HG03342 (cell line): Measurements from ENCODE around the gene UGT1A5.
"Not testable (repeated sequence)": the region's sequence is repeated elsewhere in the genome, so short reads cannot be mapped to it uniquely, and the experiment has no call there.

Source experiments
- ATAC-seq: cut with Tn5 transposase; IDR thresholded peaks from one replicate; pipeline ENCODE4 v1.9.1; 2021; ENCODE audit warnings: mild to moderate bottlenecking, moderate library complexity; ENCODE audit not compliant: unreplicated experiment

Gene UGT1A5

GRCh38 chr2:233692648-233693047 lies 20.1 kb upstream of the UGT1A5 start, which contains the start of gene UGT1A6:
UGT1A6 (plus strand) TSS chr2:233692890; CDS start chr2:233693005, 115 bp downstream.
- no peak for ATAC-seq

- ATAC-seq: no peak
These were observed 18.7 kb upstream of the UGT1A5 start for GRCh38 chr2:233693963-233694362.

- ATAC-seq: no peak
These were observed 14.0 kb upstream of the UGT1A5 start for GRCh38 chr2:233698740-233699139.

- no peak for ATAC-seq
These were observed 13.2 kb upstream of the UGT1A5 start for GRCh38 chr2:233699424-233700027.

- ATAC-seq: no peak
These were observed 12.6 kb upstream of the UGT1A5 start for GRCh38 chr2:233700028-233700635.

DNA sequence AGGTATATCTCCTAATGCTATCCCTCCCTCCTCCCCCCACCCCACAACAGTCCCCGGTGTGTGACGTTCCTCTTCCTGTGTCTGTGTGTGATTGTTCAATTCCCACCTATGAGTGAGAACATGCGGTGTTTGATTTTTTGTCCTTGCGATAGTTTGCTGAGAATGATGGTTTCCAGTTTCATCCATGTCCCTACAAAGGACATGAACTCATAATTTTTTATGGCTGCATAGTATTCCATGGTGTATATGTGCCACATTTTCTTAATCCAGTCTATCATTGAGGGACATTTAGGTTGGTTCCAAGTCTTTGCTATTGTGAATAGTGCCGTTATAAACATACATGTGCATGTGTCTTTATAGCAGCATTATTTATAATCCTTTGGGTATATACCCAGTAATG lies 11.9 kb upstream of the UGT1A5 start:
- not testable (repeated sequence) for ATAC-seq

DNA sequence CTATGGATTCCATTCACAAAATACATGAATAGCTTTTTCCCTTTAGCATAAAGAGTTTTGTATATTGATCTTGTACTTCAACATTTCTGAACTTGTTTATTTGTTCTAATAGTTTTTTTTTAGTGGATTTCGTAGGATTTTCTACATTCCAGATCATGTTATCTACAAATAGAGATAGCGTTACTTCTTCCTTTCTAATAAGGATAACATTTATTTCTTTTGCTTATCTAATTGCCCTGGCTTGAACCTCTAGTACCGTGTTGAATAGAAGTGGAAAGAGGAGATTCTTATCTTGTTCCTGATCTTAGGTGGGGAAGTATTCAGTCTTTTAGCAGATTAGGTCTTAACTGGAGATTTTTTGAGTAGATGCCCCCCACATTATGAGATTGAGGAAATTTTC lies 10.5 kb upstream of the UGT1A5 start:
- ATAC-seq: no peak

DNA sequence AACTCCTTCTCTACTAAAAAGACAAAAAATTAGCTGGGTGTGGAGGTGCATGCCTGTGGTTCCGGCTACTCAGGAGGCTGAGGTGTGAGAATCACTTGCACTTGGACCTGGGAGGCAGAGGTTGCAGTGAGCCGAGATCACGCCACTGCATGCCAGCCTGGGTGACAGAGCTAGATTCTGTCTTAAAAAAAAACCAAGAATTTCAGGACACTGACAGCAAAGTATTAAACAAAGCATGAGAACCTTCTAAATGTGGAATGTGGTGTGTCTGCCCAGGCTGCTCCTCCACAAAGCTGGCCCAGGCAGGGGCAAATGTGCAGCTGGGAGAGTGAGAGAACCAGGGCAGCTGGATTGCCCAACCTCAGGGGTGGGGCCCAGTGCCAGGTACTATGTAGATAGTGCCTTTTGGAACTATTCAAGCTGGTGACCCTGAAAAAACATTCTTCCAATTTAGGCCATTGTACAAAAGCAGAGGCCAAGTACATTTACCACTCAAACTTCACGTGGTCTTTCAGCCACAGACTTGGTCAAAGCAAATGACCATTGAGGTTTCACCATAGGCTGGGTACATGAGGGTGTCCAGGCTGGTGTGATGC lies 6.7 kb upstream of the UGT1A5 start:
- ATAC-seq: no peak

DNA sequence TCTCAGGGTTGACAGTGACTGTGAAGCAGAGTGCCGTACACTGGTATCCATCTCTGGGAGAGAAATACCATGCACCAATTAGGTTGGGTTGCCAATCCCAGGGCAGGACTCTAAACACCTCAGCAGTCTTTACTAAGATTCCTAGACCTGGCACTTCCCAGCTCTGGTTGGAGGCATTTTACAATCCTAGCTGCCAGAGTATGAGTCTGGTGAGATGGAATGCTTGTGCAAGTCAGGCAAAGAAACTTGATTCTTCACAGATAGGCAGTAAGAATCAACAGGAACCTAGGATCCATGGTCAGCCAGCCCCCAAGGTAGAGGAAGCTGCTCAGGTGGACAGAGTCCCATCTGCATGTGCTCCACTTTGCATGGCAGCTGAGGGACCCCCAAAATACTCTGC lies 6.0 kb upstream of the UGT1A5 start:
- no peak for ATAC-seq

- ATAC-seq: no peak
These were observed 4.6 kb upstream of the UGT1A5 start for GRCh38 chr2:233707940-233708644.

DNA sequence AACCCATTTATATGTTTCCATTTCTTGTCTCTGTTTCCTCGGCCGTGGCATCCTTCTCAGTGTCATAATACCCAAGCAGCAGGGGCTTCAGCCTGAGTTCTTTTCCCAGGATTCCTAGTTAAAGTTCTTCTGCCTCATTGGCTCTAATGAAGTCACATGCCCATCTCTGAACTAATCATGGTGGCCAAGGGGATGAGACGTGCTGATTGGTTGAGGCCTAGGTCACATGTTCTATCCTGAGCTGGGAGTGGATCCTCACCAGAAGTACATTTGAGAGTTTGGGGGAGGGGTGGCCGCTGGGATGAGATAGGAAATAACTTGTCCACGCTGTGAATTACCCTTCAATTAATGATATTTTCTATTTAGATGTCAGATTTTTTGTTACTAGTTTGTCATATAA lies 3.8 kb upstream of the UGT1A5 start:
- ATAC-seq: no peak

DNA sequence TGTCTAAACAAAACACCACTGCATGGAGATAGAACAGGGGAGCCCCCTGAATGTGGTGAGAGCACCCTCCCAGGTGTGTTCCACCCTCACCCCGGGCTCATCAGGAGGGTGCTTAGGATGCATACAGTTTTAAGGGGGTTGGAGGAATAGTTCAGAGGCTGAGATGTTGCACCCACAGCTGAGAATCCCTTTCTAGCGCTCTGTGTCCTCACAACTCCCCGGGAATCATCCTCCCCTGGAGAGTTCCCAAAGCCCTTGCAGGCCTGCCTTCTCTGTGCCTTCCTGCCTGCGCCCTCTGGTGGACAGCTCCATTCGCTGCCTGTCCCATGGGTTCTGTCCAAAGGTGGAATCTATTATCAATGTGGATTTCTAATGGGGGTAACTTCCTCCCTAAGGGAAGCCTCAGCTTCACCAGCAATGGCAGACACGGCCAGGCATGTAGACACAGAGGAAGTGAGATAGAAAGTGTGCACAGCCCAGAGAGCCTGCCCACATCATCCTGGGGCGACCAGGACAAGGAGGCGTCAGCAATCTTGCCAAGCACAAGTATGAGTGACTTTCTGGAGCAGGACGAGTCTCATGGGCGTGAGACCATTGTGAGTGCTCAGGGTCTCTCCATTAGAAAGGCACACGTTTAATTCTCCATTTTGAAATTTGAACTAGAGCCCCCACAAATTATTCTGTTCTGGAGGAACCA lies 1.2 kb upstream of the UGT1A5 start:
- ATAC-seq: peak; percentile 69

GRCh38 chr2:233713262-233713615 lies 532 bp downstream of the UGT1A5 start:
- no peak for ATAC-seq

- no peak for ATAC-seq
These were observed 1.4 kb downstream of the UGT1A5 start for GRCh38 chr2:233714121-233714520.

DNA sequence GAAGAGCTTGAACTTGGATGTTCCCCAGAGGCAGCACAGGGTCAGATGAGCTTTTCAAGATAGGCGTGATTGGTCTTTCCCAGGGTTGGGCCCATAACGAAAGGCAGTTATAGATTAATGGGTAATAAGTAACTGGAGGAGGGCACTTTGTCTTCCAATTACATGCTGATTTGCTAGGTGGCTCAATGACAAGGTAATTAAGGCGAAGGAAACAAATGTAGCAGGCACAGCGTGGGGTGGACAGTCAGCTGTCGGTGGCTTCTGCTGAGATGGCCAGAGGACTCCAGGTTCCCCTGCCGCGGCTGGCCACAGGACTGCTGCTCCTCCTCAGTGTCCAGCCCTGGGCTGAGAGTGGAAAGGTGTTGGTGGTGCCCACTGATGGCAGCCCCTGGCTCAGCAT lies 5.8 kb downstream of the UGT1A5 start, which contains the start of gene UGT1A4:
Gene UGT1A4, plus strand, starts transcription at position 185 of the 400 bp plus-strand sequence. Its CDS starts 85 bp downstream, at position 270.
- ATAC-seq: no peak

- ATAC-seq: no peak
These were observed 16.1 kb downstream of the UGT1A5 start, which contains the start of gene UGT1A3 for GRCh38 chr2:233728723-233729301. UGT1A3 (plus strand) TSS chr2:233729042; CDS start chr2:233729127, 85 bp downstream.

GRCh38 chr2:233736868-233737653 lies 24.4 kb downstream of the UGT1A5 start:
- not testable (repeated sequence) for ATAC-seq

DNA sequence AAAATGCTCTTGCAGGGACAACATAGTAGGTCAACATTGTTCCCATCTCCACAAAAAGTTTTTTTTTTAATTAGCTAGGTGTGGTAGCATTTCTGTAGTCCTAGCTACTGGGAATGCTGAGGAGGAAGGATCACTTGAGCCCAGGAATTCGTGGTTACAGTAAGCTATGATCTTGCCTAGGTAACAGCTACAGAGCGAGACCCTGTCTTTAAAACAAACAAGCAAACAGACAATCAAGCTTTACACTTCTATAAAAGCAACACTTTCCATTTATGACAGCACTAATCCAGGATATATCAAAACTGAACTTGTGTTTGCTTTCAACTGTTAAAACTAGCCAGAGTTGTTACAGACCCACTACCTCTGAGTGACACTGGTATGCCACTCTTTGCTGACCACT lies 28.2 kb downstream of the UGT1A5 start:
- no peak for ATAC-seq

GRCh38 chr2:233743464-233744259 lies 31.0 kb downstream of the UGT1A5 start:
- no peak for ATAC-seq
